SK-N-SH (cell line): ENCODE results near the gene FAT2. TPM values are rescaled to one million over a fixed set of nuclear protein-coding genes. Genes with fewer than 3 reads are reported as not detected.

Source experiments
- CTCF ChIA-PET: fragments of 300-600, 350-600 bp; formaldehyde crosslinking; extraction: SDS; loops from one replicate; lab custom pipeline; 2021; lab: Yijun Ruan, JAX
- POLR2A ChIA-PET: fragments of 350-600 bp; sonication (Branson Sonifier 250); formaldehyde crosslinking; extraction: SDS; loops from one replicate; lab custom pipeline; 2020; ENCODE audit warnings: antibody characterized with exemption, inconsistent platforms; lab: Yijun Ruan, JAX
- DNase-seq: peaks from one replicate; pipeline ENCODE4 v3.0.0; 2012
- H2AFZ ChIP-seq: fragments of 200-600 bp; sonication (generic); 2 replicates; pipeline ENCODE4 v1.8.1; 2016; ENCODE audit warnings: antibody characterized with exemption, mild to moderate bottlenecking, low read depth
- H3F3A ChIP-seq: fragments of 200-600 bp; sonication (generic); replicated peaks from 2 replicates; pipeline ENCODE3; 2016; ENCODE audit warnings: antibody characterized with exemption, mild to moderate bottlenecking; ENCODE audit not compliant: insufficient read depth
- H3K27ac ChIP-seq, 2 experiments: fragments of 200-500 bp in 1 of 2; fragments of 200-600 bp in 1 of 2; sonication (Bioruptor generic) in 1 of 2; sonication (generic), shearing (Covaris generic) in 1 of 2; 2 replicates each; pipeline versions ENCODE4 v1.5.1 to v1.6.1; 2014 to 2016; ENCODE audit warnings: low read depth in 2 of 2, inconsistent platforms in 1 of 2, low read length in 1 of 2, mild to moderate bottlenecking in 1 of 2, mixed read lengths in 1 of 2
- H3K27me3 ChIP-seq: fragments of 200-600 bp; sonication (generic), shearing (Covaris generic); 2 replicates; pipeline ENCODE4 v1.6.1; 2016; ENCODE audit warnings: mixed run types; ENCODE audit not compliant: insufficient read depth
- H3K36me3 ChIP-seq, 2 experiments: fragments of 200-500 bp in 1 of 2; fragments of 200-600 bp in 1 of 2; sonication (Bioruptor generic) in 1 of 2; sonication (generic) in 1 of 2; replicated peaks in 1 of 2; 2 replicates each; pipeline versions ENCODE3 to v1.5.1; 2014 to 2016; ENCODE audit warnings: low read length in 1 of 2, mild to moderate bottlenecking in 1 of 2; ENCODE audit not compliant: insufficient read depth in 2 of 2, control insufficient read depth in 1 of 2
- H3K4me1 ChIP-seq, 2 experiments: fragments of 200-500 bp in 1 of 2; fragments of 200-600 bp in 1 of 2; sonication (Bioruptor generic) in 1 of 2; sonication (generic), shearing (Covaris generic) in 1 of 2; 2 replicates each; pipeline versions ENCODE4 v1.5.1 to v1.6.1; 2014 to 2016; ENCODE audit warnings: low read depth in 1 of 2, low read length in 1 of 2, mixed run types in 1 of 2; ENCODE audit not compliant: insufficient read depth in 2 of 2, control insufficient read depth in 1 of 2
- H3K4me2 ChIP-seq: fragments of 200-600 bp; sonication (generic), shearing (Covaris generic); 2 replicates; pipeline ENCODE4 v1.6.1; 2017; ENCODE audit warnings: mixed run types
- H3K4me3 ChIP-seq, 2 experiments: fragments of 200-500 bp in 1 of 2; fragments of 200-600 bp in 1 of 2; sonication (Bioruptor generic) in 1 of 2; sonication (generic), shearing (Covaris generic) in 1 of 2; 2 replicates each; pipeline versions ENCODE4 v1.5.1 to v1.8.1; 2014 to 2016; ENCODE audit warnings: low read depth in 2 of 2, inconsistent platforms in 1 of 2, low read length in 1 of 2, mild to moderate bottlenecking in 1 of 2, mixed read lengths in 1 of 2, moderate library complexity in 1 of 2
- H3K79me2 ChIP-seq: fragments of 200-600 bp; sonication (generic); 2 replicates; pipeline ENCODE4 v1.8.1; 2017; ENCODE audit warnings: mild to moderate bottlenecking; ENCODE audit not compliant: insufficient read depth
- H3K9ac ChIP-seq: fragments of 200-600 bp; sonication (generic); 2 replicates; pipeline ENCODE4 v1.6.1; 2017; ENCODE audit warnings: mixed run types
- H3K9me2 ChIP-seq: fragments of 200-600 bp; sonication (generic); 2 replicates; pipeline ENCODE4 v1.6.1; 2017; ENCODE audit warnings: mixed run types
- H3K9me3 ChIP-seq: fragments of 200-600 bp; sonication (generic); 2 replicates; pipeline ENCODE4 v1.6.1; 2017; ENCODE audit warnings: mixed run types, mild to moderate bottlenecking, moderate library complexity
- H4K20me1 ChIP-seq: fragments of 200-600 bp; sonication (generic); 2 replicates; pipeline ENCODE4 v1.6.1; 2017; ENCODE audit warnings: mild to moderate bottlenecking, mixed run types; ENCODE audit not compliant: insufficient read depth
- EZH2phosphoT487 ChIP-seq: fragments of 200-600 bp; sonication (generic); IDR thresholded peaks from 2 replicates; pipeline ENCODE4 v1.6.1; 2017; ENCODE audit warnings: low read depth, mixed run types, mild to moderate bottlenecking, antibody characterized with exemption, moderate library complexity, borderline replicate concordance
- FOSL2 ChIP-seq: IDR thresholded peaks from 2 replicates; pipeline ENCODE4 v1.4.0; 2012; ENCODE audit warnings: low read depth, mild to moderate bottlenecking, moderate library complexity, borderline replicate concordance
- FOXJ3 ChIP-seq: sonication (generic); formaldehyde crosslinking; IDR thresholded peaks from 2 replicates; pipeline ENCODE4 v1.5.1; 2020; ENCODE audit warnings: mild to moderate bottlenecking, missing genetic modification reagents
- MEF2A ChIP-seq: IDR thresholded peaks from 2 replicates; pipeline ENCODE4 v1.4.0; 2012; ENCODE audit warnings: low read depth, borderline replicate concordance
- MXI1 ChIP-seq: IDR thresholded peaks from 2 replicates; pipeline ENCODE4 v1.6.1; 2012; ENCODE audit warnings: mild to moderate bottlenecking, low read depth, low read length, improper control_type of control experiment
- NFIC ChIP-seq: IDR thresholded peaks from 2 replicates; pipeline ENCODE4 v1.4.0; 2012; ENCODE audit warnings: borderline replicate concordance
- NRF1 ChIP-seq: IDR thresholded peaks from 2 replicates; pipeline ENCODE4 v1.6.1; 2012; ENCODE audit warnings: low read depth, mild to moderate bottlenecking, low read length
- PBX3 ChIP-seq: IDR thresholded peaks from 2 replicates; pipeline ENCODE4; 2012
- POLR2AphosphoS5 ChIP-seq: IDR thresholded peaks from 2 replicates; pipeline ENCODE4 v1.6.1; 2012; ENCODE audit warnings: low read depth, low read length
- RAD21 ChIP-seq: IDR thresholded peaks from 2 replicates; pipeline ENCODE4 v1.6.1; 2012; ENCODE audit warnings: mild to moderate bottlenecking, low read length
- RCOR1 ChIP-seq: fragments of 150-350 bp; IDR thresholded peaks from 2 replicates; pipeline ENCODE4 v1.6.1; 2017; ENCODE audit warnings: antibody characterized with exemption, low read length
- RXRA ChIP-seq: IDR thresholded peaks from 2 replicates; pipeline ENCODE4 v1.4.0; 2012; ENCODE audit warnings: low read depth, mild to moderate bottlenecking, borderline replicate concordance
- TEAD4 ChIP-seq: IDR thresholded peaks from 2 replicates; pipeline ENCODE4 v1.4.0; 2012; ENCODE audit warnings: mild to moderate bottlenecking, borderline replicate concordance; ENCODE audit not compliant: insufficient read depth
- USF2 ChIP-seq: fragments of 150-350 bp; IDR thresholded peaks from 2 replicates; pipeline ENCODE4 v1.6.1; 2017; ENCODE audit warnings: antibody characterized with exemption, low read length, low read depth, borderline replicate concordance
- WGBS: methylation state at CpG from one replicate; pipeline ENCODE4 v1.1.6; 2017; ENCODE audit warnings: low lambda C conversion rate; 5-methylcytosine and 5-hydroxymethylcytosine counted together
- polyA plus RNA-seq, 3 experiments: library from polyadenylated mRNA; depleted of rRNA; stranded (reverse); fragments of >200 nt; gene quantifications; 2 replicates each; pipeline ENCODE4 v1.2.3, GENCODE V29; 2012
- TF ChIP-seq, protein P1 (sequence below): fragments of 200-600 bp; sonication (generic); IDR thresholded peaks from 2 replicates; pipeline ENCODE4 v1.6.1; 2017; ENCODE audit warnings: antibody characterized with exemption, mild to moderate bottlenecking, moderate library complexity
- TF ChIP-seq, protein P2 (sequence below): fragments of 150-350 bp; IDR thresholded peaks from 2 replicates; pipeline ENCODE4 v1.6.1; 2016; ENCODE audit warnings: mild to moderate bottlenecking, low read depth, low read length

FAT2 gene
- polyA plus RNA-seq, 1 of the 3 experiments (the other 2 are of a cell fraction): not detected

DNA sequence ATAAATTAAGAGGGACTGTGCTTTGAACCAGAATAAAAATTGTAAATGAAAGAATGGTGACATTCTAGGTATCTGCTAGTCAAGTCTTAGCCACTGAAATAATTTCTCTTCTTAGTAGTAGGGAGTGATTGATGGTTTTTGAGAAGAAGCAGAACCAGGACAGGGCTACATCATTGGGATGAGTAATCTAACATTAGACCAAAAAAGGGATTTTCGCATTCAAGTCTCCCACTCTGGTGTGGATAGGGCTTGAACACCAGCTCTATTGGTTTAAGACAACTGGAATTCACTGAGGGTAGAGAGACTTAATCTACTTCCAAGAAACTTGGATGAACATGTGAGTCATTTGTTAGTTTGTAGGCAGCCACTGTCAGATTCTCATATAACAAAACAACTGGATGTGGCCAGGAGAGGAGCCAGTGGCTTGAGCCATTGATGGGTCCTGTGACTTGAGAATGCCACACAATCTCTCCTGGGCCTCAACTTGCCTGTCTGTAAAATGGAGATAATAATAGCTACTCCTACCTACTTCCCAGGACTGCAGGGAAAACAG lies 16.6 kb downstream of the FAT2 start:
- POLR2A ChIA-PET: no interaction called here
- CTCF ChIA-PET: interaction anchor here (1.0 kb wide), 1 partner anchor 127 kb away, joined by 4 read pairs; the partner anchor contains the start of gene SLC36A1
- Histone ChIP-seq H3K4me1 (peaks cover 0 to 4% of the 10 kb centered on the region in 2 experiments; a peak in 1 of 4 replicates), H3F3A (no peaks in the 10 kb centered on the region), H3K4me2 (no peak overlapping the region), H2AFZ (no peak overlapping the region), H3K9ac (no peak overlapping the region), H3K79me2 (no peaks in the 10 kb centered on the region), H3K4me3 (no peak overlapping the region), H3K27me3 (peaks cover 7% of the 10 kb centered on the region; the same call in 1 of the 2 replicates), H3K9me2 (no peaks in the 10 kb centered on the region), H3K9me3 (no peaks in the 10 kb centered on the region), H3K36me3 (no peaks in the 10 kb centered on the region), H3K27ac (no peak overlapping the region), H4K20me1 (no peaks in the 10 kb centered on the region)
- TF ChIP-seq RAD21 (no peak), MXI1 (no peak), MEF2A (no peak), NFIC (no peak), FOSL2 (no peak), RCOR1 (no peak), POLR2AphosphoS5 (no peak), PBX3 (no peak), FOXJ3 (CRISPR knock-in tag) (no peak), EZH2phosphoT487 (no peak), USF2 (no peak), TEAD4 (no peak), NRF1 (no peak), RXRA (no peak)
- TF ChIP-seq, protein P1, sequence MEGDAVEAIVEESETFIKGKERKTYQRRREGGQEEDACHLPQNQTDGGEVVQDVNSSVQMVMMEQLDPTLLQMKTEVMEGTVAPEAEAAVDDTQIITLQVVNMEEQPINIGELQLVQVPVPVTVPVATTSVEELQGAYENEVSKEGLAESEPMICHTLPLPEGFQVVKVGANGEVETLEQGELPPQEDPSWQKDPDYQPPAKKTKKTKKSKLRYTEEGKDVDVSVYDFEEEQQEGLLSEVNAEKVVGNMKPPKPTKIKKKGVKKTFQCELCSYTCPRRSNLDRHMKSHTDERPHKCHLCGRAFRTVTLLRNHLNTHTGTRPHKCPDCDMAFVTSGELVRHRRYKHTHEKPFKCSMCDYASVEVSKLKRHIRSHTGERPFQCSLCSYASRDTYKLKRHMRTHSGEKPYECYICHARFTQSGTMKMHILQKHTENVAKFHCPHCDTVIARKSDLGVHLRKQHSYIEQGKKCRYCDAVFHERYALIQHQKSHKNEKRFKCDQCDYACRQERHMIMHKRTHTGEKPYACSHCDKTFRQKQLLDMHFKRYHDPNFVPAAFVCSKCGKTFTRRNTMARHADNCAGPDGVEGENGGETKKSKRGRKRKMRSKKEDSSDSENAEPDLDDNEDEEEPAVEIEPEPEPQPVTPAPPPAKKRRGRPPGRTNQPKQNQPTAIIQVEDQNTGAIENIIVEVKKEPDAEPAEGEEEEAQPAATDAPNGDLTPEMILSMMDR: no peak
- TF ChIP-seq, protein P2, sequence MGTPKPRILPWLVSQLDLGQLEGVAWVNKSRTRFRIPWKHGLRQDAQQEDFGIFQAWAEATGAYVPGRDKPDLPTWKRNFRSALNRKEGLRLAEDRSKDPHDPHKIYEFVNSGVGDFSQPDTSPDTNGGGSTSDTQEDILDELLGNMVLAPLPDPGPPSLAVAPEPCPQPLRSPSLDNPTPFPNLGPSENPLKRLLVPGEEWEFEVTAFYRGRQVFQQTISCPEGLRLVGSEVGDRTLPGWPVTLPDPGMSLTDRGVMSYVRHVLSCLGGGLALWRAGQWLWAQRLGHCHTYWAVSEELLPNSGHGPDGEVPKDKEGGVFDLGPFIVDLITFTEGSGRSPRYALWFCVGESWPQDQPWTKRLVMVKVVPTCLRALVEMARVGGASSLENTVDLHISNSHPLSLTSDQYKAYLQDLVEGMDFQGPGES: no peak
- 57% methylated on average over 1 of the region's 1 CpG for WGBS
- no peak for DNase-seq
